Left ventricle myocardium inferior (tissue), 1 donor: ENCODE data around the gene POU2AF1. TPM values are rescaled to one million over a fixed set of nuclear protein-coding genes. Genes with fewer than 3 reads are reported as not detected.

Source experiments
- DNase-seq: peaks from one replicate; pipeline ENCODE4 v3.0.0-alpha.2; 2020
- H3K27ac ChIP-seq: fragments of 200-600 bp; replicated peaks from 2 replicates; pipeline ENCODE4 v1.8.0; 2021
- H3K27me3 ChIP-seq: fragments of 200-600 bp; 2 replicates; pipeline ENCODE4 v1.8.0; 2021; ENCODE audit warnings: low read depth
- H3K36me3 ChIP-seq: fragments of 200-600 bp; 2 replicates; pipeline ENCODE4 v1.8.0; 2021
- H3K4me1 ChIP-seq: fragments of 200-600 bp; 2 replicates; pipeline ENCODE4 v1.8.0; 2021
- H3K4me3 ChIP-seq: fragments of 200-600 bp; 2 replicates; pipeline ENCODE4 v1.8.0; 2021; ENCODE audit warnings: mild to moderate bottlenecking, moderate library complexity
- H3K9me3 ChIP-seq: fragments of 200-600 bp; replicated peaks from 2 replicates; pipeline ENCODE4 v1.8.0; 2021
- intact Hi-C: fragments of 100-400 bp; cut with micrococcal nuclease; formaldehyde crosslinking; loops from one replicate; pipeline ENCODE4 v1.11.0; 2022
- total RNA-seq: library from RNA; stranded (reverse); fragmentation: NEBNext Ultra II Directional; extraction: Animal tissue kit (Norgen Biotek cat#: 25700); gene quantifications from one replicate; pipeline ENCODE4 v1.2.1, GENCODE V29; 2021
- TF ChIP-seq, protein P1 (sequence below): fragments of 200-600 bp; IDR thresholded peaks from 2 replicates; pipeline ENCODE4 v1.8.0; 2021; ENCODE audit warnings: antibody characterized with exemption, mild to moderate bottlenecking, borderline replicate concordance
- donor health status: DM: no; HTN: yes; CAD: no; lungs with severe emphysema.

The POU2AF1 gene
- total RNA-seq, 1 donor from 2014 or later: 0.05 TPM

DNA sequence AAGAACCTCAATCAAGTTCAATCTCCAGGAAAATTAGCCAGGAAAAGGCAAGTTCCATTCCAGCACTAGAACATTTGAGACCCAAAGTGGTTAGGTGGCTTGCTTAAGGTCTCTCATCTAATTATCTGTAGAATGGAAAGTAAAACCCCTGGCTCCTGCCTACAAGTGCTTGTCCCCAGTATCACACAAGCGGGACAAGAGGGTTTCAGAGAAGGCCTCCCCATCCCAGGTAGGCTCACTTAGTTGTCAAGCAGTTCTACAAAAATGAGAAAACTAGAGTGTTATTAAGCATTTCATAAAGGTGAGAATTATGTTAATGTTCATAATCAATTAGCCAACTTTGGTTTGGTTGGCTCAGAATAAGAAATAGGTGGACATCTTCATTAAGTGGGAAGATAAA lies 5.5 kb downstream of the POU2AF1 start:
- H3K4me1 ChIP-seq: no peaks in the 10 kb centered on the region
- H3K4me3 ChIP-seq: no peak overlapping the region
- no peaks in the 10 kb centered on the region for H3K9me3 ChIP-seq
- H3K36me3 ChIP-seq: no peaks in the 10 kb centered on the region
- H3K27ac ChIP-seq: no peak overlapping the region
- peaks cover 18% of the 10 kb centered on the region for H3K27me3 ChIP-seq
- TF ChIP-seq, protein P1, sequence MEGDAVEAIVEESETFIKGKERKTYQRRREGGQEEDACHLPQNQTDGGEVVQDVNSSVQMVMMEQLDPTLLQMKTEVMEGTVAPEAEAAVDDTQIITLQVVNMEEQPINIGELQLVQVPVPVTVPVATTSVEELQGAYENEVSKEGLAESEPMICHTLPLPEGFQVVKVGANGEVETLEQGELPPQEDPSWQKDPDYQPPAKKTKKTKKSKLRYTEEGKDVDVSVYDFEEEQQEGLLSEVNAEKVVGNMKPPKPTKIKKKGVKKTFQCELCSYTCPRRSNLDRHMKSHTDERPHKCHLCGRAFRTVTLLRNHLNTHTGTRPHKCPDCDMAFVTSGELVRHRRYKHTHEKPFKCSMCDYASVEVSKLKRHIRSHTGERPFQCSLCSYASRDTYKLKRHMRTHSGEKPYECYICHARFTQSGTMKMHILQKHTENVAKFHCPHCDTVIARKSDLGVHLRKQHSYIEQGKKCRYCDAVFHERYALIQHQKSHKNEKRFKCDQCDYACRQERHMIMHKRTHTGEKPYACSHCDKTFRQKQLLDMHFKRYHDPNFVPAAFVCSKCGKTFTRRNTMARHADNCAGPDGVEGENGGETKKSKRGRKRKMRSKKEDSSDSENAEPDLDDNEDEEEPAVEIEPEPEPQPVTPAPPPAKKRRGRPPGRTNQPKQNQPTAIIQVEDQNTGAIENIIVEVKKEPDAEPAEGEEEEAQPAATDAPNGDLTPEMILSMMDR: no peak
- intact Hi-C loops: no loop called here
- DNase-seq: no peak

DNA sequence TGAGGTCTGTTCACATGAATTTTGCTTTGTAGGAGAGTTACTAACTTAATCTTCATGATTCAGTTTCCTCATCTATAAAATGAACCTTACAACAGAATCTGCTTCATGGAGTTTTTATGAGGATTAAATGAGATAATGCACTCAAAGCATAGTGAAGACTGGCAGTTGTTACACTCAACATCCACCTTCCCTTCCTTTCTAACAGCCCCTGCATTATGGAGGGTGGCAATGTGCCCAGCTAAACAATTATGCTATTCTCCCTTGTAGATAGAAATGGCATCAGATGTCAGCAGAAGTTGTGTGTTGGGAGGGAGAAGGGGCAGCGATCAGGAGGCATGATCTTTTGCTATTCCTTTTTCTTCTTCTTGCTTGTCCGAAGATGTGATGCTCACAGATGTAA lies 6.5 kb downstream of the POU2AF1 start:
- no peaks in the 10 kb centered on the region for H3K36me3 ChIP-seq
- intact Hi-C loops: no loop called here
- TF ChIP-seq, protein P1: no peak
- no peaks in the 10 kb centered on the region for H3K4me1 ChIP-seq
- peaks cover 9% of the 10 kb centered on the region for H3K27me3 ChIP-seq
- no peak overlapping the region for H3K4me3 ChIP-seq
- H3K27ac ChIP-seq: no peak overlapping the region
- no peaks in the 10 kb centered on the region for H3K9me3 ChIP-seq
- no peak for DNase-seq

DNA sequence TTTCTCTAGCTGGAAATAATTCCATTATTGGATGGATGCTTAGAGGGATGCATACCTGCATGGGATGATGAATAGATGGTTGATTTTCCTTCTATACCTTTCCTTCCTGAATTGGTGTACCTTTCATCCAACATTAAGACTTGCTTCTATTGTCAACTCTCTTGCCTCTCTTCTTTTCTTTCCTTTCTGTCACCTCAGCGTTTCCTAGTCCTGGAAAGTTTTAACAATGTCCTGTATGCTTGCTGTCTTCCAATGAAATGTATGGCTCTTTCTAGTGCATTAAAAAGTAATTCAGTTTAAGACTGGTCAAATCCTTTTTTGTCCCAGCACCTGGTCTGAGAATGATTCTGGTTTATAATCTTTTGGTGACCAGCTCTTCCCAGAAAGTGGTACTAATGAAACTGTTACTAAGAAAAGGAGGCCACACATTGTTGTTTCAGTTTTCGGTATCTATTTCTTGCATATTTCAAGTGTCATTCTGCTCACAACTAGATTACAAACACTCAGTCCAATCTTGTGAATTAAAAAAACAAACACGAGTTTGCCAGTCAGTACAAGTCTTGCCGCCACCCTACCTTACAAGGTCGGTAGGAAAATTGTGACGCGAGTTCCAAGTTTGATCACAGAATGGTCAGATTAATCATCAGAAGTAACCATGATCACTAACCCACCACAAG lies 8.0 kb downstream of the POU2AF1 start:
- H3K27ac ChIP-seq: no peak overlapping the region
- no peak overlapping the region for H3K4me3 ChIP-seq
- H3K9me3 ChIP-seq: no peaks in the 10 kb centered on the region
- TF ChIP-seq, protein P1: no peak
- DNase-seq: no peak
- H3K4me1 ChIP-seq: no peaks in the 10 kb centered on the region
- H3K27me3 ChIP-seq: peaks cover 3% of the 10 kb centered on the region
- no peaks in the 10 kb centered on the region for H3K36me3 ChIP-seq
- intact Hi-C loops: no loop called here

DNA sequence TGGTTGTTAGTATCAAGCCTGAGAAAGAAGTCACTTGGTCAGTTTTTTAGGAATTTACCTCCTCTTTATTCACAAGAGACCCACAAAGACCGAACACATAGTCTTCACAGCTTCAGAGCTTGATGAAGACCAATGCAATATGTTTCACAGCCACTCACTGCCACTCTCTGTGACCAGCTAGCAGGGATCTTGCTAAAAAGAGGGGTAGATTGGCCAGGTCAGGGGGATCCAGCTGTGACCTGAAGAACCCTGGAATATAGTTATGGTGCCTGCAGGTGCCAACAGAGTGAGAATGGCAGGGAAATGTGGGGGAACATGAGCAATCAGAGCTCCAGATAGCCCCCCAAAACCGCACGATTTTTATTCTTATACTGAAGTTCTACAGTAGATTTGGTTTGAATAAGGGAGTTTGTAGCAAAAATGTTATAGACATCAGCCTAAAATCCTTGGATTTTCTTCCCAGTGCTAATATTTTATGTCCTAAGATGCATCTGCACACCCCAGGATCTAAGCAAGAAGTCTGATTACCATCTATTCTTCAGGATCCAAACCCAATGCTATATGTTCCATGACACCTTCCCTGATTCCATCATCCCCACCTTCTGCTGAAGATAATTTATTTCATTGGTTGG lies 8.7 kb downstream of the POU2AF1 start:
- Histone ChIP-seq H3K4me3 (no peak overlapping the region), H3K4me1 (no peaks in the 10 kb centered on the region), H3K27me3 (peaks cover 3% of the 10 kb centered on the region), H3K9me3 (no peaks in the 10 kb centered on the region), H3K27ac (no peak overlapping the region), H3K36me3 (no peaks in the 10 kb centered on the region)
- TF ChIP-seq, protein P1: no peak
- no peak for DNase-seq
- intact Hi-C loops: no loop called here

DNA sequence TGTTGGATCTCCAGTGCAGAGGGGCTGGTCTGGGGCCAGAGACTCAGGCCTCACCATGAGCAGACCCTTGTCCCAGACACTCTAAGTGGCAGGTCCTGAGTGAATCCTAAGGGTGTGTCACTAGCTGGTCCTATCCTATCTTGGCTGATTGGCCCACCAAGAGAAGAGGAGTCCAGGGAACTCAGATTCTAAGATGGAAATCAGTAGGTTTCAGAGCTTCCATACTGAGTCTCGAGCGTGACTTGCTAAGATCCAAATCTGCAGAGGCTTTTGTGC lies 10.9 kb downstream of the POU2AF1 start:
- intact Hi-C loops: no loop called here
- no peak overlapping the region for H3K4me3 ChIP-seq

More for the DNA sequence above, 10.9 kb downstream of the POU2AF1 start:
- no peak overlapping the region for H3K27ac ChIP-seq
- no peaks in the 10 kb centered on the region for H3K9me3 ChIP-seq
- H3K4me1 ChIP-seq: no peaks in the 10 kb centered on the region
- no peak for DNase-seq
- TF ChIP-seq, protein P1: no peak
- H3K27me3 ChIP-seq: peaks cover 6% of the 10 kb centered on the region
- no peaks in the 10 kb centered on the region for H3K36me3 ChIP-seq
